ENCODE data around the gene LMNTD2.

LMNTD2 gene

GRCh38 chr11:506995-507726, 53.4 kb downstream of the LMNTD2 start, which contains the start of gene RNH1:
TSS of gene RNH1 (minus strand) at chr11:507242. CDS start at chr11:502162, 5,080 bp downstream.
- peak; percentile 99 for DNase-seq

- DNase-seq, result peak; percentile 97
Measured at GRCh38 chr11:506238-506994, 54.1 kb downstream of the LMNTD2 start.

- DNase-seq, result no peak
Measured at GRCh38 chr11:504994-505344, 55.6 kb downstream of the LMNTD2 start.
